Suprapubic skin (tissue), 3 donors: ENCODE measurements around the gene TBX3.

Experiments
- CTCF ChIP-seq, 2 donors: fragments of 200-600 bp in 1 of 2; fragments of 450-650 bp in 1 of 2; sonication (generic) in 1 of 2; IDR thresholded peaks; one replicate each; pipeline ENCODE4 v1.5.1; 2016 to 2019; ENCODE audit warnings: antibody characterized with exemption in 2 of 2, mild to moderate bottlenecking in 1 of 2, moderate library complexity in 1 of 2
- POLR2AphosphoS5 ChIP-seq, 3 donors: sonication (generic); formaldehyde crosslinking; IDR thresholded peaks; one replicate each; pipeline ENCODE4 v1.6.1; 2017; ENCODE audit warnings: antibody characterized with exemption in 3 of 3

DNA sequence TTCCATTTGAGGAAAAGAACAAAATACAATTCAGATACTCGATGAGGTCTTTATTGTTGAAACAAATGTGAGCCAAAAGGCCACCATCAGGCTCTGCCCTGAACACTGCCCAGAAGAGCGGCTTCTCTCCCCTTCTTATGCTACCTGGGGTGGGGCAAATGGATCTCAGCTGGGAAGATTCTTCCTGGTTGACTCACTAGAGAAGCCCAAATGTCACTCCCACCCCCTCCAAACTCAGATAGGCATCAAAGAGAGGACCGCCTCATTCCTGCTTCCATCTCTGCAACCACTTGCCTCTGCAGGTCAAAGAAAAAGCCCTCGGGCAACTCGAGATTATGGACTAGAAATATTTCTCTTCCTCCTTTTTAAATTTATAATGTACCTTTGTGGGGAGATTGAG lies 55.8 kb downstream of the TBX3 start:
- TF ChIP-seq POLR2AphosphoS5 (IDR thresholded peaks at IDR 0.05) = no peak
- TF ChIP-seq CTCF (IDR thresholded peaks at IDR 0.05) = no peak
